ENCODE data around the gene DNM1.

GRCh38 chr9:128203707-128204551 is 750 bp downstream of the DNM1 start:
- TF ChIP-seq EP300 (IDR thresholded peaks at IDR 0.05) (no peak), CTCF (IDR thresholded peaks at IDR 0.05) (no peak), POLR2A (IDR thresholded peaks at IDR 0.05) (no peak)
